Measurements from ENCODE around the gene GALNT11. TPM values are rescaled to one million over a fixed set of nuclear protein-coding genes. Genes with fewer than 3 reads are reported as not detected.

GALNT11 gene
- polyA plus RNA-seq, 1 donor: 39.0 TPM

- no peak for DNase-seq
- Histone ChIP-seq H3K9me3 (ENCODE audit: control insufficient read depth, low read depth, low read length) (no peaks in the 10 kb centered on the region), H3K27me3 (ENCODE audit: control insufficient read depth, insufficient read depth, low read length) (no peaks in the 10 kb centered on the region), H3K36me3 (ENCODE audit: control insufficient read depth, insufficient read depth, low read length) (peaks cover 41% of the 10 kb centered on the region), H3K4me1 (ENCODE audit: control insufficient read depth, insufficient read depth, low read length) (no peaks in the 10 kb centered on the region), H3K27ac (ENCODE audit: low read length) (no peak overlapping the region), H3K4me3 (ENCODE audit: low read length) (no peak overlapping the region)
- WGBS (ENCODE audit: insufficient coverage, low lambda C conversion rate): 80% methylated on average over 1 of the region's 17 CpGs
Measured at GRCh38 chr7:152107945-152108344, 82.5 kb downstream of the GALNT11 start.

- Histone ChIP-seq H3K27ac (ENCODE audit: low read length) (no peak overlapping the region), H3K9me3 (ENCODE audit: control insufficient read depth, low read depth, low read length) (no peaks in the 10 kb centered on the region), H3K27me3 (ENCODE audit: control insufficient read depth, insufficient read depth, low read length) (no peaks in the 10 kb centered on the region), H3K4me3 (ENCODE audit: low read length) (no peak overlapping the region), H3K4me1 (ENCODE audit: control insufficient read depth, insufficient read depth, low read length) (no peaks in the 10 kb centered on the region), H3K36me3 (ENCODE audit: control insufficient read depth, insufficient read depth, low read length) (peaks cover 40% of the 10 kb centered on the region)
- 91% methylated on average over 4 of the region's 7 CpGs for WGBS (ENCODE audit: insufficient coverage, low lambda C conversion rate)
- DNase-seq: no peak
Measured at GRCh38 chr7:152108359-152108758, 82.9 kb downstream of the GALNT11 start.

GRCh38 chr7:152112829-152113228 lies 87.4 kb downstream of the GALNT11 start:
- no peaks in the 10 kb centered on the region for H3K4me1 ChIP-seq (ENCODE audit: control insufficient read depth, insufficient read depth, low read length)
- no peak for DNase-seq
- peaks cover 46% of the 10 kb centered on the region for H3K36me3 ChIP-seq (ENCODE audit: control insufficient read depth, insufficient read depth, low read length)

GRCh38 chr7:152115021-152115718 lies 89.7 kb downstream of the GALNT11 start:
- Histone ChIP-seq H3K4me3 (ENCODE audit: low read length) (no peak overlapping the region), H3K27me3 (ENCODE audit: control insufficient read depth, insufficient read depth, low read length) (no peaks in the 10 kb centered on the region), H3K27ac (ENCODE audit: low read length) (no peak overlapping the region), H3K9me3 (ENCODE audit: control insufficient read depth, low read depth, low read length) (no peaks in the 10 kb centered on the region), H3K36me3 (ENCODE audit: control insufficient read depth, insufficient read depth, low read length) (peaks cover 54% of the 10 kb centered on the region), H3K4me1 (ENCODE audit: control insufficient read depth, insufficient read depth, low read length) (no peaks in the 10 kb centered on the region)
- WGBS (ENCODE audit: insufficient coverage, low lambda C conversion rate): no CpG with 5 or more reads among the region's 9 CpGs
- DNase-seq: no peak

More at GRCh38 chr7:152112829-152113228, 87.4 kb downstream of the GALNT11 start:
- H3K27ac ChIP-seq (ENCODE audit: low read length): no peak overlapping the region
- no peak overlapping the region for H3K4me3 ChIP-seq (ENCODE audit: low read length)
- H3K27me3 ChIP-seq (ENCODE audit: control insufficient read depth, insufficient read depth, low read length): no peaks in the 10 kb centered on the region
- no peaks in the 10 kb centered on the region for H3K9me3 ChIP-seq (ENCODE audit: control insufficient read depth, low read depth, low read length)

- DNase-seq: no peak
- Histone ChIP-seq H3K4me3 (ENCODE audit: low read length) (no peak overlapping the region), H3K36me3 (ENCODE audit: control insufficient read depth, insufficient read depth, low read length) (peaks cover 62% of the 10 kb centered on the region), H3K27me3 (ENCODE audit: control insufficient read depth, insufficient read depth, low read length) (no peaks in the 10 kb centered on the region), H3K4me1 (ENCODE audit: control insufficient read depth, insufficient read depth, low read length) (no peaks in the 10 kb centered on the region), H3K9me3 (ENCODE audit: control insufficient read depth, low read depth, low read length) (no peaks in the 10 kb centered on the region), H3K27ac (ENCODE audit: low read length) (no peak overlapping the region)
- WGBS (ENCODE audit: insufficient coverage, low lambda C conversion rate): no CpG with 5 or more reads among the region's 8 CpGs
Measured at GRCh38 chr7:152117356-152117755, 91.9 kb downstream of the GALNT11 start.

- no peak for DNase-seq
- WGBS (ENCODE audit: insufficient coverage, low lambda C conversion rate): 100% methylated on average over 1 of the region's 6 CpGs
- Histone ChIP-seq H3K27ac (ENCODE audit: low read length) (no peak overlapping the region), H3K4me3 (ENCODE audit: low read length) (no peak overlapping the region), H3K36me3 (ENCODE audit: control insufficient read depth, insufficient read depth, low read length) (peaks cover 68% of the 10 kb centered on the region), H3K9me3 (ENCODE audit: control insufficient read depth, low read depth, low read length) (no peaks in the 10 kb centered on the region), H3K4me1 (ENCODE audit: control insufficient read depth, insufficient read depth, low read length) (no peaks in the 10 kb centered on the region), H3K27me3 (ENCODE audit: control insufficient read depth, insufficient read depth, low read length) (no peaks in the 10 kb centered on the region)
Measured at GRCh38 chr7:152120210-152120609, 94.7 kb downstream of the GALNT11 start.

GRCh38 chr7:152120776-152121175 lies 95.3 kb downstream of the GALNT11 start:
- H3K27ac ChIP-seq (ENCODE audit: low read length): no peak overlapping the region
- no peak for DNase-seq
- no peak overlapping the region for H3K4me3 ChIP-seq (ENCODE audit: low read length)
- H3K9me3 ChIP-seq (ENCODE audit: control insufficient read depth, low read depth, low read length): no peaks in the 10 kb centered on the region
- peaks cover 70% of the 10 kb centered on the region for H3K36me3 ChIP-seq (ENCODE audit: control insufficient read depth, insufficient read depth, low read length)
- 100% methylated on average over 5 of the region's 7 CpGs for WGBS (ENCODE audit: insufficient coverage, low lambda C conversion rate)
- H3K27me3 ChIP-seq (ENCODE audit: control insufficient read depth, insufficient read depth, low read length): no peaks in the 10 kb centered on the region
- H3K4me1 ChIP-seq (ENCODE audit: control insufficient read depth, insufficient read depth, low read length): no peaks in the 10 kb centered on the region

- Histone ChIP-seq H3K4me3 (ENCODE audit: low read length) (no peak overlapping the region), H3K36me3 (ENCODE audit: control insufficient read depth, insufficient read depth, low read length) (peaks cover 71% of the 10 kb centered on the region), H3K9me3 (ENCODE audit: control insufficient read depth, low read depth, low read length) (no peaks in the 10 kb centered on the region), H3K4me1 (ENCODE audit: control insufficient read depth, insufficient read depth, low read length) (no peaks in the 10 kb centered on the region), H3K27ac (ENCODE audit: low read length) (no peak overlapping the region), H3K27me3 (ENCODE audit: control insufficient read depth, insufficient read depth, low read length) (no peaks in the 10 kb centered on the region)
- DNase-seq: no peak
- no CpG with 5 or more reads among the region's 9 CpGs for WGBS (ENCODE audit: insufficient coverage, low lambda C conversion rate)
Measured at GRCh38 chr7:152121432-152121831, 96.0 kb downstream of the GALNT11 start.

- Histone ChIP-seq H3K27me3 (ENCODE audit: control insufficient read depth, insufficient read depth, low read length) (no peaks in the 10 kb centered on the region), H3K27ac (ENCODE audit: low read length) (no peak overlapping the region), H3K36me3 (ENCODE audit: control insufficient read depth, insufficient read depth, low read length) (peaks cover 76% of the 10 kb centered on the region), H3K9me3 (ENCODE audit: control insufficient read depth, low read depth, low read length) (peaks cover 4% of the 10 kb centered on the region), H3K4me3 (ENCODE audit: low read length) (no peak overlapping the region), H3K4me1 (ENCODE audit: control insufficient read depth, insufficient read depth, low read length) (no peaks in the 10 kb centered on the region)
- no peak for DNase-seq
- WGBS (ENCODE audit: insufficient coverage, low lambda C conversion rate): no CpG with 5 or more reads among the region's 1 CpG
Measured at GRCh38 chr7:152122540-152122939, 97.1 kb downstream of the GALNT11 start.

GRCh38 chr7:152126741-152127140 lies 101.3 kb downstream of the GALNT11 start:
- H3K36me3 ChIP-seq (ENCODE audit: control insufficient read depth, insufficient read depth, low read length): peaks cover 73% of the 10 kb centered on the region

GRCh38 chr7:152127229-152127628 lies 101.8 kb downstream of the GALNT11 start:
- WGBS (ENCODE audit: insufficient coverage, low lambda C conversion rate): 100% methylated on average over 1 of the region's 19 CpGs
- Histone ChIP-seq H3K4me3 (ENCODE audit: low read length) (no peak overlapping the region), H3K4me1 (ENCODE audit: control insufficient read depth, insufficient read depth, low read length) (no peaks in the 10 kb centered on the region), H3K27me3 (ENCODE audit: control insufficient read depth, insufficient read depth, low read length) (no peaks in the 10 kb centered on the region), H3K9me3 (ENCODE audit: control insufficient read depth, low read depth, low read length) (peaks cover 17% of the 10 kb centered on the region), H3K27ac (ENCODE audit: low read length) (no peak overlapping the region), H3K36me3 (ENCODE audit: control insufficient read depth, insufficient read depth, low read length) (peaks cover 76% of the 10 kb centered on the region)
- no peak for DNase-seq

More at GRCh38 chr7:152126741-152127140, 101.3 kb downstream of the GALNT11 start:
- no CpG with 5 or more reads among the region's 7 CpGs for WGBS (ENCODE audit: insufficient coverage, low lambda C conversion rate)
- Histone ChIP-seq H3K27ac (ENCODE audit: low read length) (no peak overlapping the region), H3K4me1 (ENCODE audit: control insufficient read depth, insufficient read depth, low read length) (no peaks in the 10 kb centered on the region), H3K4me3 (ENCODE audit: low read length) (no peak overlapping the region), H3K27me3 (ENCODE audit: control insufficient read depth, insufficient read depth, low read length) (no peaks in the 10 kb centered on the region), H3K9me3 (ENCODE audit: control insufficient read depth, low read depth, low read length) (peaks cover 17% of the 10 kb centered on the region)
- DNase-seq: no peak

Data from large intestine (tissue), 3 donors.